Measurements from ENCODE around the gene GRN. TPM values are rescaled to one million over a fixed set of nuclear protein-coding genes. Genes with fewer than 3 reads are reported as not detected.

GRN gene
- total RNA-seq, 1 experiment from 2014 or later: 127 TPM

DNA sequence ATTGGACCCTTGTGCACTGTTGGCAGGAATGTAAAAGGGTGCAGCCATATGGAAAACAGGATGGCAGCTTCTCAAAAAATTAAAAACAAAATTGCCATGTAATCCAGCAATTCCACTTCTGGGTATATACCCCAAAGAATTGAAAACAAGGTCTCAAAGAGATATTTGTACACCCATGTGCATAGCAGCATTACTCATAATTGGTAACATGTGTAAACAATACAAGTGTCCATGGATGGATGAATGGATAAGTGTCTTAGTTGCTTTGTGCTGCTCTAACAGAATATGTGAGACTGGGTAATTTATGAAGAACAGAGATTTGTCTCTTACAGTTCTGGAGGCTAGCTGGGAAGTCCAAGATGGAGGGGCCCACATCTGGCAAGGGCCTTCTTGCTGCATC lies 40.5 kb upstream of the GRN start:
- Mint-ChIP-seq H3K27me3 (ENCODE audit: low read depth) (peaks cover 9% of the 10 kb centered on the region), H3K4me1 (peaks cover 16 to 24% of the 10 kb centered on the region in 2 experiments), H3K9me3 (no peaks in the 10 kb centered on the region), H3K27ac (no peak overlapping the region), H3K4me3 (peak overlapping the region in 1 of 2 experiments; percentile 50; a peak in 1 of 5 replicates), H3K36me3 (ENCODE audit: insufficient read depth in 1 of 3, low read depth in 3 of 3) (peaks cover 0 to 7% (median 5%) of the 10 kb centered on the region in 3 experiments; a peak in 3 of 7 replicates)
- DNase-seq: no peak
- H2BK120ac ChIP-seq (ENCODE audit: low read depth, low read length, poor library complexity, severe bottlenecking): no peak overlapping the region
- no peaks in the 10 kb centered on the region for H3K79me1 ChIP-seq (ENCODE audit: insufficient read depth, low read depth, low read length, poor library complexity, severe bottlenecking)
- H3K27ac ChIP-seq (ENCODE audit: insufficient read length, low read depth, low read length): no peak overlapping the region
- no peak overlapping the region for H3K18ac ChIP-seq (ENCODE audit: insufficient read length, low read depth, low read length)
- H3K9me3 ChIP-seq (ENCODE audit: control insufficient read depth, low read depth, low read length): no peaks in the 10 kb centered on the region
- H3K23ac ChIP-seq (ENCODE audit: insufficient read length, low read depth, low read length): no peak overlapping the region
- peaks cover 9% of the 10 kb centered on the region for H3K23me2 ChIP-seq (ENCODE audit: insufficient read length, low read depth, low read length, poor library complexity, severe bottlenecking)
- peaks cover 7% of the 10 kb centered on the region; the same call in 1 of the 2 replicates for H3K4me1 ChIP-seq (ENCODE audit: insufficient read depth, low read length)
- H2AFZ ChIP-seq (ENCODE audit: low read length): no peak overlapping the region
- no peaks in the 10 kb centered on the region for H4K20me1 ChIP-seq (ENCODE audit: control insufficient read depth, insufficient read depth, insufficient read length)
- no peak overlapping the region for H3K9ac ChIP-seq (ENCODE audit: extremely low read depth, insufficient read length, low read length)
- no peak overlapping the region for H2BK20ac ChIP-seq (ENCODE audit: low read depth, low read length, poor library complexity, severe bottlenecking)
- H4K91ac ChIP-seq (ENCODE audit: insufficient read length, low read depth, low read length): no peak overlapping the region
- H3K27me3 ChIP-seq (ENCODE audit: insufficient read depth, low read length): no peaks in the 10 kb centered on the region; the same call in 1 of the 2 replicates
- no peak overlapping the region for H2BK15ac ChIP-seq (ENCODE audit: low read depth, low read length)
- H4K8ac ChIP-seq (replicated peaks; ENCODE audit: insufficient read length, low read depth, low read length): no peak overlapping the region
- no peak overlapping the region for H3K4ac ChIP-seq (ENCODE audit: low read depth, low read length)
- H3K4me2 ChIP-seq (ENCODE audit: insufficient read depth, insufficient read length, low read length): no peak overlapping the region
- no peak overlapping the region for H4K5ac ChIP-seq (ENCODE audit: insufficient read length, low read depth, low read length)
- H2BK5ac ChIP-seq (ENCODE audit: insufficient read length, low read length): no peak overlapping the region
- H3T11ph ChIP-seq (ENCODE audit: low read length): no peak overlapping the region
- H2AK5ac ChIP-seq (ENCODE audit: insufficient read length, low read length): no peak overlapping the region
- TF ChIP-seq, protein P1, sequence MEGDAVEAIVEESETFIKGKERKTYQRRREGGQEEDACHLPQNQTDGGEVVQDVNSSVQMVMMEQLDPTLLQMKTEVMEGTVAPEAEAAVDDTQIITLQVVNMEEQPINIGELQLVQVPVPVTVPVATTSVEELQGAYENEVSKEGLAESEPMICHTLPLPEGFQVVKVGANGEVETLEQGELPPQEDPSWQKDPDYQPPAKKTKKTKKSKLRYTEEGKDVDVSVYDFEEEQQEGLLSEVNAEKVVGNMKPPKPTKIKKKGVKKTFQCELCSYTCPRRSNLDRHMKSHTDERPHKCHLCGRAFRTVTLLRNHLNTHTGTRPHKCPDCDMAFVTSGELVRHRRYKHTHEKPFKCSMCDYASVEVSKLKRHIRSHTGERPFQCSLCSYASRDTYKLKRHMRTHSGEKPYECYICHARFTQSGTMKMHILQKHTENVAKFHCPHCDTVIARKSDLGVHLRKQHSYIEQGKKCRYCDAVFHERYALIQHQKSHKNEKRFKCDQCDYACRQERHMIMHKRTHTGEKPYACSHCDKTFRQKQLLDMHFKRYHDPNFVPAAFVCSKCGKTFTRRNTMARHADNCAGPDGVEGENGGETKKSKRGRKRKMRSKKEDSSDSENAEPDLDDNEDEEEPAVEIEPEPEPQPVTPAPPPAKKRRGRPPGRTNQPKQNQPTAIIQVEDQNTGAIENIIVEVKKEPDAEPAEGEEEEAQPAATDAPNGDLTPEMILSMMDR (conservative IDR thresholded peaks at IDR 0.05): no peak
- H3K14ac ChIP-seq (ENCODE audit: insufficient read depth, low read length): no peak overlapping the region
- no peaks in the 10 kb centered on the region for H3K79me2 ChIP-seq (ENCODE audit: insufficient read depth, low read length)
- H3K56ac ChIP-seq (ENCODE audit: insufficient read length, low read depth, low read length): no peak overlapping the region
- no peak overlapping the region for H2BK12ac ChIP-seq (ENCODE audit: insufficient read length, low read depth, low read length)

All from H9 (cell line).